Peyer's patch (tissue), 4 donors: Measurements from ENCODE around the gene AIG1.

ENCODE experiments used
- CTCF ChIP-seq, 6 experiments: fragments of 450-650 bp in 4 of 6; fragments of 200-600 bp in 2 of 6; sonication (generic) in 1 of 6; IDR thresholded peaks; one replicate each; pipeline ENCODE4 v1.5.1; 2017 to 2019; ENCODE audit warnings: antibody characterized with exemption in 6 of 6, mild to moderate bottlenecking in 3 of 6, moderate library complexity in 1 of 6
- POLR2A ChIP-seq, 2 donors: fragments of 450-650 bp; IDR thresholded peaks; one replicate each; pipeline ENCODE4 v1.5.1; 2017; ENCODE audit warnings: antibody characterized with exemption in 2 of 2, mild to moderate bottlenecking in 2 of 2, moderate library complexity in 2 of 2

GRCh38 chr6:143160439-143161220 lies 99.9 kb downstream of the AIG1 start:
- TF ChIP-seq CTCF (IDR thresholded peaks at IDR 0.05) (no peak), POLR2A (IDR thresholded peaks at IDR 0.05) (no peak)
